Spleen (tissue), 11 donors: ENCODE data around the gene EYA2. TPM values are rescaled to one million over a fixed set of nuclear protein-coding genes. Genes with fewer than 3 reads are reported as not detected.
A peak's percentile ranks its signal among the peaks of the same experiment; 100 is the strongest.

Source experiments
- DNase-seq: peaks from one replicate; pipeline ENCODE4 v3.0.0-alpha.2; 2020
- H3K27ac ChIP-seq, 8 donors: fragments of 200-600 bp; sonication (generic) in 7 of 8; 1 replicate in 4 of 8; 2 replicates in 4 of 8; pipeline versions ENCODE4 v1.5.0 to v1.8.0; 2016 to 2021; ENCODE audit warnings: inconsistent platforms in 4 of 8, mild to moderate bottlenecking in 4 of 8, moderate library complexity in 1 of 8
- H3K27me3 ChIP-seq, 7 donors: fragments of 200-600 bp; sonication (generic) in 6 of 7; replicated peaks in 1 of 7; 1 replicate in 4 of 7; 2 replicates in 3 of 7; pipeline versions ENCODE4 v1.5.0 to v1.8.0; 2016 to 2021; ENCODE audit warnings: inconsistent platforms in 3 of 7, mild to moderate bottlenecking in 1 of 7
- H3K36me3 ChIP-seq, 6 donors: fragments of 200-600 bp; sonication (generic) in 5 of 6; 1 replicate in 4 of 6; 2 replicates in 2 of 6; pipeline versions ENCODE4 v1.5.0 to v1.8.0; 2016 to 2021; ENCODE audit warnings: inconsistent platforms in 2 of 6
- H3K4me1 ChIP-seq, 6 donors: fragments of 200-600 bp; sonication (generic) in 5 of 6; 1 replicate in 3 of 6; 2 replicates in 3 of 6; pipeline versions ENCODE4 v1.5.0 to v1.8.0; 2016 to 2021; ENCODE audit warnings: inconsistent platforms in 3 of 6
- H3K4me3 ChIP-seq, 8 donors: fragments of 200-600 bp; sonication (generic) in 7 of 8; 1 replicate in 4 of 8; 2 replicates in 4 of 8; pipeline versions ENCODE4 v1.5.0 to v1.8.0; 2016 to 2021; ENCODE audit warnings: inconsistent platforms in 4 of 8, mild to moderate bottlenecking in 4 of 8, moderate library complexity in 2 of 8
- H3K9me3 ChIP-seq, 8 donors: fragments of 200-600 bp; sonication (generic) in 7 of 8; 1 replicate in 4 of 8; 2 replicates in 4 of 8; pipeline versions ENCODE4 v1.5.0 to v1.8.0; 2016 to 2021; ENCODE audit warnings: inconsistent platforms in 4 of 8
- POLR2A ChIP-seq, 3 donors: fragments of 450-650 bp; IDR thresholded peaks; one replicate each; pipeline ENCODE4 v1.5.1; 2017; ENCODE audit warnings: antibody characterized with exemption in 3 of 3, mild to moderate bottlenecking in 1 of 3
- POLR2AphosphoS5 ChIP-seq, 3 donors: sonication (generic); formaldehyde crosslinking; IDR thresholded peaks; one replicate each; pipeline ENCODE4 v1.5.1; 2017; ENCODE audit warnings: antibody characterized with exemption in 3 of 3
- WGBS, 5 donors: extraction: QIAGEN DNeasy Blood & Tissue Kit in 3 of 5; methylation state at CpG; one replicate each; pipeline versions ENCODE4 v1.1.5 to v1.1.7; 2013 to 2018; 5-methylcytosine and 5-hydroxymethylcytosine counted together
- intact Hi-C: fragments of 100-400 bp; cut with DNase I; formaldehyde crosslinking; loops from one replicate; pipeline ENCODE4 v1.15.0; 2023; ENCODE audit warnings: low total_unique reads
- polyA plus RNA-seq, 3 donors: library from polyadenylated mRNA; stranded (reverse); fragments of 200-250 nt; gene quantifications; one replicate each; pipeline ENCODE4 v1.2.1, GENCODE V29; 2013
- total RNA-seq, 7 donors: library from RNA; depleted of rRNA in 3 of 7; stranded (reverse); fragments of >200 nt in 3 of 7; fragmentation: NEBNext Ultra II Directional in 4 of 7; extraction: Animal tissue kit (Norgen Biotek cat#: 25700) in 4 of 7; gene quantifications; one replicate each; pipeline versions ENCODE4 v1.1.0 to v1.2.1, GENCODE V29; 2016 to 2021
- TF ChIP-seq, protein P1 (sequence below), 11 experiments: fragments of 200-600 bp in 7 of 11; fragments of 450-650 bp in 4 of 11; sonication (generic) in 4 of 11; IDR thresholded peaks in 8 of 11; conservative IDR thresholded peaks in 3 of 11; 1 replicate in 7 of 11; 2 replicates in 4 of 11; pipeline versions ENCODE4 v1.4.0 to v1.8.0; 2016 to 2021; ENCODE audit warnings: antibody characterized with exemption in 11 of 11, inconsistent platforms in 4 of 11, mild to moderate bottlenecking in 1 of 11
- donor health status: healthy with polysubstance abuse.
- donor health status: DM: no; HTN: no; CAD: no; lungs with moderate emphysema.
- donor health status: DM: no; HTN: no; CAD: no.
- donor health status: Bipolar disorder and iron deficiency.
- donor health status: healthy.
- donor health status: DM: no; HTN: no; CAD: no.
- donor health status: DM: yes; HTN: yes; CAD: no.

EYA2 gene
- total and polyA plus RNA-seq, 10 donors, result 0.26 to 0.76 (median 0.51) TPM; not detected in 1

DNA sequence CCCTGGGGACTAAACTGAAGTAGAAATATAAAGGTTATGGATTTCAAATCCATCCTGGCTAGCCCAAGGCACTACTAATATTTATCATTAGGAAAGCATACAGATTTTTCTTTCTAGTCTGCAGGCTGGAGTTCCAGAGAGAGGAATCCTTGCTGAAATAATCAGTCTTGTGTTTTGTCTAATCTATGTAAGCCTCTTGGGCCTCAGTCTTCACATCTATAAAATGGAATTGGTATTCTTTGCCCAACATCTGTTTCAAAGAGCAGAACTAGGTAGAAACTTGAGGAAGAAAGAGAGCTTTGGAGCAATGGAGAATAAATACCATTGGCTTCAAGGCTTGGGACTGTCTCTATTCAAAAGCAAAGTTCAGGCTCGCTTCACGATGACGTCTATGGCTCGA lies 249.8 kb downstream of the EYA2 start:
- no peaks in the 10 kb centered on the region for H3K27me3 ChIP-seq
- DNase-seq, result no peak
- intact Hi-C loops, result no loop called here
- H3K36me3 ChIP-seq, result no peaks in the 10 kb centered on the region
- H3K9me3 ChIP-seq, result peaks cover 0 to 12% (median 6%) of the 10 kb centered on the region in 8 donors
- peak overlapping the region in 1 of 8 donors; percentile 75 for H3K27ac ChIP-seq
- no peak for TF ChIP-seq POLR2AphosphoS5 (IDR thresholded peaks at IDR 0.05)
- TF ChIP-seq POLR2A (IDR thresholded peaks at IDR 0.05), result no peak
- TF ChIP-seq, protein P1, sequence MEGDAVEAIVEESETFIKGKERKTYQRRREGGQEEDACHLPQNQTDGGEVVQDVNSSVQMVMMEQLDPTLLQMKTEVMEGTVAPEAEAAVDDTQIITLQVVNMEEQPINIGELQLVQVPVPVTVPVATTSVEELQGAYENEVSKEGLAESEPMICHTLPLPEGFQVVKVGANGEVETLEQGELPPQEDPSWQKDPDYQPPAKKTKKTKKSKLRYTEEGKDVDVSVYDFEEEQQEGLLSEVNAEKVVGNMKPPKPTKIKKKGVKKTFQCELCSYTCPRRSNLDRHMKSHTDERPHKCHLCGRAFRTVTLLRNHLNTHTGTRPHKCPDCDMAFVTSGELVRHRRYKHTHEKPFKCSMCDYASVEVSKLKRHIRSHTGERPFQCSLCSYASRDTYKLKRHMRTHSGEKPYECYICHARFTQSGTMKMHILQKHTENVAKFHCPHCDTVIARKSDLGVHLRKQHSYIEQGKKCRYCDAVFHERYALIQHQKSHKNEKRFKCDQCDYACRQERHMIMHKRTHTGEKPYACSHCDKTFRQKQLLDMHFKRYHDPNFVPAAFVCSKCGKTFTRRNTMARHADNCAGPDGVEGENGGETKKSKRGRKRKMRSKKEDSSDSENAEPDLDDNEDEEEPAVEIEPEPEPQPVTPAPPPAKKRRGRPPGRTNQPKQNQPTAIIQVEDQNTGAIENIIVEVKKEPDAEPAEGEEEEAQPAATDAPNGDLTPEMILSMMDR (IDR thresholded peaks at IDR 0.05 in 8 of 11, conservative IDR thresholded peaks at IDR 0.05 in 3 of 11), result no peak
- WGBS, 5 donors, result 92 to 96% (median 95%) methylated on average over 4 of the region's 4 CpGs
- H3K4me3 ChIP-seq, result no peak overlapping the region
- H3K4me1 ChIP-seq, result peaks cover 0 to 8% (median 0%) of the 10 kb centered on the region in 6 donors

DNA sequence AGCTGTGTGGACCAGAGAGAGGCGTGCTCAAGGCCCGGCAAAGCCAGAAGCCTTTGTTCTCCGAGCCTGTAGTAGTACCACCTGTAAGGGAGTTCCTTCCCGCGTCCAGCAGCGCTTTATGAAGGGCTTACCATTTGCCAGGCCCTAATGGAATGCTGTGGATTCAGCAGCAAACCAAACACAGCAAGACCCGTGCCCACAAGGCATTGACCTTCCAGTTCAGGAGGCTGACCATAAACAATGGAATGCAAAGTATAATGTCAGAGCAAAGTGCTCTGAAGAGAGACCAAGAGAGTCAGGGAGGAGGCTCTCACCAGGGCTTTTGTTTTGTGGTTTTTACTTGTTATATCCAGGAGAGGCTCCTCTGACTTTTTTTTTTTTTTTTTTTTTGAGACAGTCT lies 252.0 kb downstream of the EYA2 start:
- H3K27ac ChIP-seq, result no peak overlapping the region
- intact Hi-C loops, result no loop called here
- WGBS, 5 donors, result 69 to 89% (median 82%) methylated on average over 7 of the region's 7 CpGs
- peaks cover 0 to under 1% (median 0%) of the 10 kb centered on the region in 8 donors for H3K9me3 ChIP-seq
- TF ChIP-seq, protein P1 (IDR thresholded peaks at IDR 0.05 in 8 of 11, conservative IDR thresholded peaks at IDR 0.05 in 3 of 11), result no peak
- TF ChIP-seq POLR2A (IDR thresholded peaks at IDR 0.05) (no peak), POLR2AphosphoS5 (IDR thresholded peaks at IDR 0.05) (no peak)
- H3K36me3 ChIP-seq, result no peaks in the 10 kb centered on the region
- no peak overlapping the region for H3K4me3 ChIP-seq
- H3K4me1 ChIP-seq, result peaks cover 0 to 8% (median 0%) of the 10 kb centered on the region in 6 donors
- no peak for DNase-seq
- H3K27me3 ChIP-seq, result peaks cover 0 to 14% (median 0%) of the 10 kb centered on the region in 7 donors

DNA sequence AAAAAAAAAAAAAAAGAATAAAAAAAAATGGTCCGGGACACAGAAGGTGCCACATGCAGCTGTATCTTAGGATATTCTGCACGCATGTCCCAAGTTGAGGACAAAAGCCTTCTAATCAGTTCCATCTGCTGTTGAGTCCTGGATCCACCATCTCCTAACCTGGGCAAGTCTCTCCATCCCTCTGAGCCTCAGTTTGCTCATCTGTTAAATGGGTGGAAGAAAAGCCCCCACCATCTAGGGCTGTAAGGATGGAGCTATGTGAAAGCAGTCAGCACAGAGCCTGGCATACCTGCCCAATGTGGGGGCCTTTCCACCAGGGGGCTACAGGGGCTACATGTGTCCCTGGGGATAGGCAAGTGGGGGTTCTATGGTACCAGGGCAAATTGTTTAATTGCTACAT lies 253.4 kb downstream of the EYA2 start:
- intact Hi-C loops, result no loop called here
- DNase-seq, result no peak
- WGBS, 5 donors, result 93 to 97% (median 97%) methylated on average over 2 of the region's 2 CpGs
- H3K4me1 ChIP-seq, result peaks cover 0 to 6% (median 0%) of the 10 kb centered on the region in 6 donors
- H3K27ac ChIP-seq, result no peak overlapping the region
- no peaks in the 10 kb centered on the region for H3K36me3 ChIP-seq
- peaks cover 0 to 23% (median 0%) of the 10 kb centered on the region in 7 donors for H3K27me3 ChIP-seq
- no peak for TF ChIP-seq POLR2AphosphoS5 (IDR thresholded peaks at IDR 0.05)
- TF ChIP-seq, protein P1 (IDR thresholded peaks at IDR 0.05 in 8 of 11, conservative IDR thresholded peaks at IDR 0.05 in 3 of 11), result no peak
- no peak for TF ChIP-seq POLR2A (IDR thresholded peaks at IDR 0.05)
- H3K9me3 ChIP-seq, result no peaks in the 10 kb centered on the region
- H3K4me3 ChIP-seq, result no peak overlapping the region

DNA sequence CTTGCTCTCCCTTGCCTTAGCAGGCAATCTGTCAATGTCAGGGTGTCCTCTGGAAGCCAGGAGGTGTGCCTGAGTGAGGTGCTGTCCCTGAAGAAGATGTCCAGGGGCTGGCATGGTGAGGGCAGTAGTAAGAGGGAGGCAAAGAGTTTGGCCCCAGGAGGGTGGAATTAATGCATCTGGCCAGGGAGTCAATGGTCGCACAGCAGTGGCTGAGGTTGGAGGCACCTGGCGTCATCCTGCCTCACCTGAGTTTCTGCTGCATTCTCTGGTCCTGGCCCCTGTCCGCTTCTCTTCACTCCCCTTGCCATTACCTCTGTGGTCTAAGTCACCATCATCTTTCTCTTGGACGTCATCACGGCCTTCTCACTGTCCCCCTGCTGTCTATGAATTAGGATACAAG lies 255.3 kb downstream of the EYA2 start:
- Histone ChIP-seq H3K27me3 (peaks cover 0 to 28% (median 0%) of the 10 kb centered on the region in 7 donors), H3K4me3 (no peak overlapping the region), H3K27ac (no peak overlapping the region), H3K9me3 (peaks cover 0 to 4% (median 0%) of the 10 kb centered on the region in 8 donors), H3K36me3 (no peaks in the 10 kb centered on the region), H3K4me1 (no peaks in the 10 kb centered on the region)
- no peak for TF ChIP-seq POLR2AphosphoS5 (IDR thresholded peaks at IDR 0.05)
- 85 to 96% (median 91%) methylated on average over 5 of the region's 5 CpGs for WGBS, 5 donors
- DNase-seq, result no peak
- intact Hi-C loops, result no loop called here
